Retina (tissue), 1 donor: Measurements from ENCODE around the gene CHST11.

Source experiments
- DNase-seq: peaks from one replicate; pipeline ENCODE4 v3.0.0-alpha.2; 2016

The CHST11 gene

DNA sequence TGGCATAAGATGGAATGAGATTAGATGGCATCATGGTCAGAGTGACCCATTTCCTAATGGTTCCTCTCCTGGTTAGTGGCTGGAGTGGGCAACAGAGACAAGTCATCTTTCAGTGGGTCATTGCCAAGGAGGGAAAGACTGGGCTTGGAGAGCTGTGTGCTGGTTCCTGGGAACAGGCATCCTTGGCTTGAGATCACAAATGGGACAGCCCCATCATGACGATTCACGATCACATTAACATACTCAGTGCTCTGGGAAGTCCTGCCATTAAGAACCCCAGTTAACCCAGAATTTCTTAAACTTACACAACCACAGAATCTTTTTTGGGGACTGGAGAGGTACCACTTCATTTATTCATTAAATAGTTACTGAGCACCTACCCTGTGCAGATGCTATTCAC is 27.3 kb downstream of the CHST11 start:
- no peak for DNase-seq

DNA sequence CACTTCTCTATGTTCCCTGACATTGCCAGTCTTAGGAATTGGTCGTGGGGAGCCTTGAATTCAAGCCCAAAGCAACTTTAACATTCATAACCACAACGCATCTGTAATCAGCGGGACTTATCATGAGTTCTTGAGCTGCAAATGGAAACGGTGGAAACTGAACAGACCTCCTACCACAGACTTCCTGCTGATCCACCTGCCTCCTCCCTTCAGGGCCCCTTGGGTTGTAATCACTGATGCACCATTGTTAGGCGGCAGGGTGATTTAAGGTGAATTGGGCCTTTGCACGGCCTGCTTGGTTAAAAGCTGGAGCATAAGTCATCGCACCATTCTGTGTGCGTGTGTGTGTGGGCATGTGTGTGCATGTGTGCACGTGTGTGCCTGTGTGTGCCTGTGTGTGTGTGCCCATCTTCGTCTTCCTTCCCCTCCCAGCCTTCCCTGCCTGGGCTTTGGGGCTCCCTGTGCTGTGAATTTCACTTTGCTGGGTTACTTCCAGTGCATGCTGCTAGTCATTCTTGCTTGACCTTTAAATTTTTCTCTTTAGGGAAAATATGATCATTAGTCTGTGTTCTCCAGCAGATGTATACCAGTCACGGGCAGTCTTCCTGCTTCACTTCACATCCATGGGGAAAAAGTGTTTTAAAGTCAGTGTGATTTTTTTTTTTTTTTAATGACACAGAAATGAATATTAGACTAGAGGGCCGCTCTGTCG is 29.1 kb downstream of the CHST11 start:
- no peak for DNase-seq

DNA sequence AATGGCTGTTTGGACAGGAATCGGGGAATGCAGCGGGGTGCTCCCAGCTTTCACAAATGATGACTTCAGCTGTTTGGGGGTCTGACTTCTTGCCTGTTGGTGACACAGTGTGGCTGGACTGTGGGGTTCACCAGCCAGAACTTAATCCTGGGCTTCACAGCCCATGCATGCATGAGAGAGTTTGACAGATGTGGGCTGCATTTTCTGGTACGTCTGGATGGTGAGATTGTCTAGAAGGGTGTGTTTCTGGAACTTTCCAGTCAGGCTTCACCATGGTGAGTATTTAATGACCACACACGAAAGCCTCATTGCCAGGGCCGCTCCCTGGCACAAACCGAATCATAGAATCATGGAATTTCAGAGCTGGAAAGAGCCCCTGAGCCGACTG is 29.6 kb downstream of the CHST11 start:
- DNase-seq = no peak

DNA sequence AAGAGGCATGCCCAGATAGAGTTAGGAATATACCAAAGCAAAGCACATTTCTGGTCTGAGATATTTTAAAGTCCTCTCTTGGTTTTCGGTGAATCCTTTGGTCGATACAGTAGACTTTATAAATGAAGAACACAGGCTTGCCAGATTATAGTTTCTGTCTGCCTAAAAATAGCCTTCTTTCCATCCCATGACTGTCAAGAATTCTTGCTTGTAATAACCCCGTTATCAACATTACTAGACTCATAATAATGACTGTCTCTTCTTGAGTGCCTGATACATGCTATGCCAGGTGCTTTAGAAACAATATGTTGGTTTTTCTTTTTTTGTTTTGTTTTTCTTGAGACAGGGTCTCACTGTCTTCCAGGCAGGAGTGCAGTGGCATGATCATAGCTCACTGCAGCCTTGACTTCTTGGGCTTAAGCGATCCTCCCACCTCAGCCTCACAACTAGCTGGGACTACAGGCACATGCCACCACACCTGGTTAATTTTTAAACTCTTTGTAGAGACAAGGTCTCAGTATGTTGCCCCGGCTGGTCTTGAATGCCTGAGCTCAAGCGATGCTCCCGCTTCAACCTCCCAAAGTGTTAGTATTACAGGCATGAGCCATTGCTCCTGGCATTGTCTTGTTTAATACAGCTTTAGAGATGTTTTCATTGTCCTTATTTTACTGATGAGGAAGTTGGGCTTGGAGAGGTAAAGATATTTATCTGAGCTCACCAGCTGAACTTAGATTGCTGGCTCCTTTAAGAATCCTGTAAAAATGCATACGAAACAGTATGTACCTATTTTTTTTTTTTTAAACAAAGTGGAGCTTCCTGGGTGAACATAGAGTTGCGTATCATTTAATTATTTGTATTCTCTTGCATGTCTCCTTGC is 30.4 kb downstream of the CHST11 start:
- no peak for DNase-seq

DNA sequence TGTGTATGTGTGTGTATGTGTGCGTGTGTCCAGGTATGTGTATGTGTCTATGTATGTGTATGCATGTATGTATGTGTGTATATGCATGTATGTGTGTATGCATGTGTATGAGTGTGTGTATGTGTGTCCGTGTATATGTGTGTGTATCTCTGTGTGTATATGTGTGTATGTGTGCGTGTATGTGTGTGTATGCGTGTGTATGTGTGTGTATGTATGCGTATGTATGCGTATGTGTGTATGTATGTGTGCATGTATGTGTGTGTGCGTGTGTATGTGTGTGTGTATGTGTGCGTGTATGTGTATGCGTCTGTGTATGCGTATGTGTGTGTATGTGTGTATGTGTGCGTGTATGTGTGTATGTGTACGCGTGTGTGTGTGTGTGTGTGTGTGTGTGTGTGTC is 31.6 kb downstream of the CHST11 start:
- no peak for DNase-seq

DNA sequence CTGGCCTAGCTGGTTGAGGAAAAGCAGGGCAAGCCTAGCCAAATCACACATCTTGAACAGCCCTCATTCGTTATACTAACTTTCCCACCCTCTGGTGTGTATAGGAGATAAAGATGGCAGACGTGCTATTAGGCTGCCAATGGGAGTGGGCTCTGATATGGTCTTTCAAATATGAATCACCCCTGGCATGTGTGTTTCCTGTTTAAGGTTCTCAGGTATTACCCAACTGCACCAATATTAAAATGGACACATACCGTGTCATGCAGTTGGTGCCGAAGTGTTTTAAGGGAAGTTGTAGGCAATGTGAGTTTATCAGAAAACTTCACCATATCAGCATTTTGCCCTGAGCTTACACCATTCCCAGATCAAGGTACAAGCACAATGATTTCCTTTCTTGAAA is 33.4 kb downstream of the CHST11 start:
- DNase-seq = no peak

DNA sequence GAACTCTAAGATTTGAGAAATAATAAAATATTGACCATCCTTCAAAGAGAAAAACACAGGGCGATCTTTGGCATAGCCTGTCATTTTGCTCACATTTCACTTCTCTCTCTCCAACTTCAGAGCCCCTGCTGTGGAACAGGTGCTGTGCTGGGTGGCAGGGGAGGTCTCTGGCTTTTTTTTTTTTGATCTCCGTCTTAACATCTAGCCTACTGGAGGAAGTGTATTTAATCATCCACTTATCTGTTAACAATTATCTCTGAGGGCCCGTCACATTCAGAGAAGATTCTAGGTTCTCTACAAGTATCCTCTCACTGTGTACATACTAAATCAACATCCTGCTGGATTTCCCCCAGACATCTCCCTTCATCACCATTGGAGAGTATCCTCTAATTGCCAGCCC is 34.1 kb downstream of the CHST11 start:
- no peak for DNase-seq

DNA sequence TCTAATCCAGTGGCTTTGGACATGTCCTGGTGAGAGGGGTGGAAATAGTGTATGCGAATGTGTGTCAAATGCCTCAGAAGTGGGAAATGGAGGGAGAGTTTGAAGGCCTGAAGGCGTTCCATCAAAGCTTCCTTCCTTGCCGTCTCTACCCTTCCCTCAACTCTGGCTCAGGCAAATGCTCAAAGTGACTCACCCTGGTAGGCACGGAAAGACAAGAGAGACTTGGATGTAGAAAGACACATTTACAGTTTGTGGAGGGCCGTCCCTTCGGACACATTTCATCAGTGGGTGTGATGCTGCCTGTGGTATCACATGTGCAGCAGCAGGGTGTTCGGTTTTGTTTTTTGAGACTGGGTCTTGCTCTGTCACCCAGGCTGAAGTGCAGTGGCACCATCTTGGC is 36.7 kb downstream of the CHST11 start:
- DNase-seq = no peak

DNA sequence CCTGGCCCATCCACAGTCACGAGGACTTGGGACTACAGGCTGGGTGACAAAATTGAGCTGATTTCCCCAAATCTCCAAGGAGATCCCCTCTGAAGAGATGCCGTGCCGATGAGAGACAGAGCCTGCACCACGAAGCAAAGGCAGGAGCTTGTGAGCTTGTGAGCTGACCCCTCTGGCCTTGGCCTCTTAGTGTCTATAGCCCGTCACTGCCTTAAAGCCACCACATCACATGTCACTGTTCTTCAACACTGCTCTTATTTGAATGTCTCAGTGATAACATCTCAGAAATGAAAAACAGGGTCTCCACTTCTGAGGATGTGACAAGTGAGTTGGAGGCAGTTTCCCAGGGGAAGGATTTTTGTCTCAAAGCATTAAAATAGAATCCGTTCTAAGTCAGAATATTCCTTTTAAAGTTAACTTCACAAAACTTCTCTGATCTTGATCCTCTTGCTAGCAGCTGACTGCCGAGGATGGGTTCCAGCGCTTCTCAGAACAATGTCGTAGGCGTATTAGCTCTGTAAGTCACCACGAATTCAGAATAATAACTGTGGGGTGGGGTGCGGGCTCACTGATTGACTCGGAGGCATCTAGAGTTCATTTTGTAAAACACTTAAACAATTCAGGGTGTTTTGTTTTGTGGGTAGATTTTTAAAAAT is 37.5 kb downstream of the CHST11 start:
- no peak for DNase-seq

DNA sequence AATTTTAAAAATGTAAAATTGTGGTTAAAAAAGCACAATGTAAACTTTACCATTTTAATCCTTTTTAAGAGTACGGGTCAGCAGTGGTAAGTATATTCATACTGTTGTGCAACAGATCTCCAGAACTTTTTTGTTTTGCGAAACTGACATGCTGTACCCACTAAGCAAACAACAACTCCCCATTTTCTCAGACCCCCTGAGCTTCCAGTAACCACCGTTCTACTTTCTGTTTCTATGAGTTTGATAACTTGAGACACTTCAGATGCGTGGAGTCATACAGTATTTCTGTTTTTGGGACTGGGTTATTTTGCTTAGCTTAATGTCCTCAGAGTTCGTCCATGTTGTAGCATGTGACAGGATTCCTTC is 38.0 kb downstream of the CHST11 start:
- DNase-seq = no peak

DNA sequence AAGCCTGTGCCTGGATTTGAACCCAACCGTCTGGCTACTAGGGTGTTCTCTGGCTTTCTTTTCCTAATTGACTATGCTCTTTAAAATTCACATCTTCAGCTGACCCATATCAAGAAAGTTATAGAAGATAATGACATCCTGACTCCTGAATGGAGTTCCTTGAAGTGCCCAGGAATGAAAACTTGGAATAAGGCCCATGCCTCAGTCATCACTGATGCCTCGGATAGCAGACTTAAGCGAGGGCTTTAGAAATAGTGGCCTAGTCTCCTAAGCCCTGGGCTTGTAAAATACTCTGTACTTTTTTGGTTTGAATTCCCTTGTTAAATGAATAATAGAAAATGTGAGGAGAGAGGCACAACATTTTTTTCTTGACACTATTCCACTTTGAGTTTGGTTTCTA is 39.0 kb downstream of the CHST11 start:
- no peak for DNase-seq

DNA sequence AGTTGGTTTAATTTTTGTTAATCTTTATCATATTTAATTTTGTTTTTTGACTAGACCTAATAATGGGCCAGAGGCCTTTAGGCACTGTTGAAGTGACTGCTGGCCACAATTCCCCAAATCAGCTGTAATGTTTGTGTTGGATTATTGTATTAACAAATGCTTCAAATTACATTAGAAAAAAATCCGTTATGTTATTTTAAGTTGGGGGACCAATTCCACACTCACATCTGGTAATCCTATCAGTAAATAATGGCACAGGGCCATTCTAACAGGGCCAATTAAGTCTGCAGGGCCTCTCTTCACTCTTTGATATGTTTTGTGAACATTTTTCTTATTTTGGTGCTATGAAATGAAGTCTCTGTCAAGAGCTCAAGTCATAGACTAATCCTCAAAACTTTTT is 39.6 kb downstream of the CHST11 start:
- no peak for DNase-seq

DNA sequence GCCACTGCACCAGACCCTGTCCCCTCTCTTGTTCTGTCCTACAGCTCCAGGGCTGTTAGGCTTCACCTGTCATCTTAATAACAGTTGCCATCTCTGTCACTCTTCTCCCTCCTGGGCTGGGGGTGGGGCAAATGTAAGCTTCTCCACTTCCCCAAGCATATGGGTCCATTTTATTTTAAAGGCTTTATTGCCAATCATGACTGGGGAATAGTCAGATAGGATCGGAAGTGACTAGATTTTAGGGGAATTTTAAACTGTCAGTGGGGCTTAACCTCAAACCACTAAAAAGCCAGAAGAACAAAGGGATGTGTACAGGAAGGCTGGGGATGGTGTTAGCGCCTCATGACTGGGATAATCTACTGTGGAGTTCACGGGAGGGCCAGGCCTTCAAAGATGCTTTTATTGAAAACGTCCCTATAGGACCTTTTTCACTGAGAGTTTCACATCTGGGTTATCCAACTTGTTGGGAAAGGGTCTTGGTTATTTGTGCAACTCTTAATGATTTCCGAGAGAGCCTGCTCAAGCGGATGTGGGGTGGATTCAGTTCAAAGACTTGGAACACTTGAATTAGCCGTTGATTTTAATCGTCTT is 41.6 kb downstream of the CHST11 start:
- DNase-seq = peak; percentile 32

DNA sequence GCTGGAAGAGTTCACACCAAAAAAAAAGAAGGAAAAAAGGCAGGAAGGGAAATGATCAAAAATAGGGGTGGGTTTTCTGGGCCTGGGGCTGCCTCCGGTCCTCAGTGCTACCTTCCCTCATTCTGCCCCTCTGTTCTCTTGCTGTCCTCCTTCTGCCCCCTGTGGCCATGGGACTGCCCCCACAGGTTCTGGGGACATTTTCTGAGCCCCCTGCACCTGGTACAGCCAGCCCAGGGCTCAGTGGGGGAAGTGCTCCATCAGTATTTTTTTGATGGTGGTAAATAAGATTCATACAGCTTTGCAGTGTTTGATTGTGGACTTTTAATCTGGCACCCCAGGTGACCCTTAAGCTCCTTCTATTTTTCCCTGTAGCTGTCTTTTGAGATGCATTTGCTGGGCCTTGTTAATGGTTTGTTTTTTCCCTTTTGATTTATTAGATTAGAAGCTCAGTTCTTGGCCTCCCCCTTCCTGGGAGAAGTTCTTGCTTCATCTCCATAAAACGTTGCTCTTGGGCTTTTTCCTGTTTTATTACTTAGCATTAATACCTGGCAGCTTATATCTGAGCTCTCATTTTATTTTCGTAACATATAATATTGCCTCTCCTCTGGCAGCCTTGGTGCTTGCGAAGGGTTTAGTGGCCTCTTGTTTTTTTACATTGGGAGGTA is 43.1 kb downstream of the CHST11 start:
- no peak for DNase-seq

DNA sequence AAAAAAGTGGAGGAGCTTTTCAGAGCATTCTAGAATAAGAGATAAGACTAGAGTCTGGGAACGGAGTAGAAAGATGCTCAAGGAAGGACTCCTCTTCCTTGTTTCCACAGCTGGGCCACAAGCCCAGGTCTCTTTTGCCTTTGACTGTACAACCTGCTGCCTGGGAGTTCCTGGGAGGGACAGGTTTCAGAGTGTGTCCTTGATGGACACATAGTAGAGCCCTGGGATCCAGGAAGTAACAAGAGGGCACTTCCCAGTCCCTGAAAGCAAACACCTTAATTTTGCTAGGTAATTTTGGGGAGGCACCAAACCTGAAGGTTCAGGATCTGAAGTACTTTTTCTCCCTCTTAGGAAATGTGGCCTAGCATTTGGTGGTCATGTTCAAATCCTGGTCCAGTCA is 44.4 kb downstream of the CHST11 start:
- DNase-seq = no peak

DNA sequence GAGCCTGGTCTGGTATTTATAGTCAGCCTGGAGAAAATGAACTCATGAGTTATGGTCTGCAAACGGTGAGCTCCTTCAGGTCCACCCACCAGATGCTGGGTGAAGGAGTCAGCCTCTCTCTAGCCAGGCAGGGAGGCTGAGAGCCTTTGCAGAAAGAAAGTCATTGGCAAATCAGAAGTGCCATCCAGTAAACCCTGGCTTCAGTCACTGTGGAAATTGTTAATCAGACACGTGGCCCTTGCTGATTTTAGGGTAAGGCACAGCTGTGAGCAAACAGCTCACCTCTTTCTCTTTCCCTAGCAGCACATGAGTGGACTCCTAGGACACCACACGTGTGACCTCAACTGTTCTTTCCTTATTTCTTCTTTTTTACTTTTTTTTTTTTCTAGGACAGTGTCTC is 44.9 kb downstream of the CHST11 start:
- no peak for DNase-seq

DNA sequence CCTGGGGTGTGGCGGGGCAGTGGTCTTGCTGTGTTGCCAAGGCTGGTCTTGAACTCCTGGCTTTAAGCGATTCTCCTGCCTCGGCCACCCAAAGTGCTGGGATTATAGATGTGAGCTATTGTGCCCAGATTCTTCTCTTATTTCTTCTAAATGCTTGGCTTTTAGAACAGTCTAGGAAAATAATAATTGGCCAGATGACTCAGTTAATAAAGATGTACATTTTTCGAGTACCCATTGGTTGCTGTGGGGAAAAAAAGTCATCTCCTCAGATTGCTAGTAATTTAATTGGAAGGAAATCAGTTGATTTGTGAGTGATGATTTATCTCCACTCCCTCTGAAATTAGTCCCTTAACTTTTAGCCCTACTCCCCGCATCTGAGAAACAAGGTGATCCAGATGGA is 45.5 kb downstream of the CHST11 start:
- no peak for DNase-seq

DNA sequence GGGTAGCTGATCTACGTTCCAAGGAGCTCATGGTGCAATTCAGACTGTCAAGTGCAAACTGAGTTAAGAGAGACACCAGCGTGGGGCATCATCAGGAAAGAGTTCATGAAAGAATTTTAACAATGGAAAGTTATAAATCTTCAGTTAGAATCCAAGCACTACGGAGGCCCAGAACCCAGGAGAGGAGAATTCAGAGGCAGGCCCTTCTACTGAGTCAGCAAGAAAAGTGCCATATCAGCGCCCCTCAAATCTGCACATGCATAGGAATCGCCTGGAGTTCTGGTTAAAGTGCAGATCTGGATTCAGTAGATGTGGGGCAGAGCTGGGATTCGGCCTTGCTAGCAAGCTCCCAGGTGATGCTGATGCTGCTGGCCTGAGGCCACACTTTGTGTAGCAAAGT is 45.9 kb downstream of the CHST11 start:
- DNase-seq = no peak

DNA sequence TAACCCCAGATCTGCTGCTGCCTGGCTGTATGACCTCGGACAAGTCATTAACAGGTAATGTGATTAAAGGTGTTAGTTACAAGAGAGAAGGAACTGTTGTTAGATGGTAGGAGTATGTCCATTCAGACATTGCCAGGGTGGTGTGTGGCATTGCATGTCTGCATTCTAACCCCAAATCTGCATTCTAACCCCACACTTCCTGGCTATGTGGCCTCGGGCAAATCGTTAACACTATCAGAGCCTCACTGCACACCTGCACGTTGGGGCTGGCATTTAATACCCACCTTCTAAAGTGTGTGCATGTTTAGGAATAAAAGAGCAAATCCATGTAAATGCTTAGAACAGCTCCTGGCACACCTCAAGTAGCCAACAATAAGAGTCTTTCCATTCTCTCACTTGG is 46.4 kb downstream of the CHST11 start:
- no peak for DNase-seq

DNA sequence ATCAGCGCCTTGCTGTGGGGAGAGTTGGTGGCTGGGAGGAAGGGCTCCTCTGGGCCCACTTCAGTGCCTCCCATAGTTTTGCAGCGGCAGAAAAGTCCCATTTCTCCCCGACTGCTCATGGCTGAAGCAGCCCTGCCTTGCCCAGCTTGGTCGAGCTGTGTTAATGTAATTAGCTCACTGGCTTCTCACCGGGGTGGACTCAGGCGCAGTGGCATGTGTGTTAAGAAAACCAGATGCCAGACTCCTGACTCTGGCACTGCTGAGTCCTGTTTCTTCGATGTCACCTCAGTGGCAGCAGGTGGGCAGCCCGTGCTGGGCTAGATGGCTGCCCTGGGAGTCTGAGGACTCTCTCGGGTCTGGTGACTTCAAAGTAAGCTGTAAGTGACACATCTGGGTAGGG is 47.4 kb downstream of the CHST11 start:
- DNase-seq = no peak

DNA sequence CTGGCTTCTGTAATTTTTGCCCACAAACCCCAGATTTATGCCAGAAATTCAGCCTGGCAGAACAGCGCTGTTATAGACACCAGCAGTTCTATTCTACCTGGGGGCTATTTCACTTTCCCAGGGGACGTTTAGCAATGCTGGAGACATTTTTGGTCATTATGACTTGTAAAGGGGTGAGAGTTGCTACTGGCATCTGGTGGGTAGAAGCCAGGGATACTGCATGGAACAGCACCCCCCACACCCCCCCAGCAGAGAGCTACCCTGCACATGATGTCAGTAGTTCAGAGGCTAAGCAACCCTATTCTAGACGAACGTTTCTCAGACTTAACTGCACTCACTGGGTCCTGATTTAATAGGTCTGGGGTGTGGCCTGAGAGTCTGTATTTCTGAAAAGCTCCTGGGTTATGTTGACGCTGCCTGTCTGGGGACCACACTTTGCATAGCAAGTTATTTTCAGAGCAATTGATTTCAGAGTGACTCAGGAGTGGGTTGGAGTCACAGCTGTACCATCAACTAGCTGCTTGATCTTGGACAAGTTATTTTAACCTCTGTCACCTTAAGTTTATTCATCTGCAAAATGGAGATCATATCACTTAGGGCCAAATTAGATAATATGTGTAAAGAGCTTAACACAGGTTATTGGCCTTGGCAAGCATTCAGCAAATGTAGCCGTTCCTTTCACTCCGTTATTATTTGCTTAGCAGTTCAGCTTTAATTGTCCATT is 48.5 kb downstream of the CHST11 start:
- no peak for DNase-seq

DNA sequence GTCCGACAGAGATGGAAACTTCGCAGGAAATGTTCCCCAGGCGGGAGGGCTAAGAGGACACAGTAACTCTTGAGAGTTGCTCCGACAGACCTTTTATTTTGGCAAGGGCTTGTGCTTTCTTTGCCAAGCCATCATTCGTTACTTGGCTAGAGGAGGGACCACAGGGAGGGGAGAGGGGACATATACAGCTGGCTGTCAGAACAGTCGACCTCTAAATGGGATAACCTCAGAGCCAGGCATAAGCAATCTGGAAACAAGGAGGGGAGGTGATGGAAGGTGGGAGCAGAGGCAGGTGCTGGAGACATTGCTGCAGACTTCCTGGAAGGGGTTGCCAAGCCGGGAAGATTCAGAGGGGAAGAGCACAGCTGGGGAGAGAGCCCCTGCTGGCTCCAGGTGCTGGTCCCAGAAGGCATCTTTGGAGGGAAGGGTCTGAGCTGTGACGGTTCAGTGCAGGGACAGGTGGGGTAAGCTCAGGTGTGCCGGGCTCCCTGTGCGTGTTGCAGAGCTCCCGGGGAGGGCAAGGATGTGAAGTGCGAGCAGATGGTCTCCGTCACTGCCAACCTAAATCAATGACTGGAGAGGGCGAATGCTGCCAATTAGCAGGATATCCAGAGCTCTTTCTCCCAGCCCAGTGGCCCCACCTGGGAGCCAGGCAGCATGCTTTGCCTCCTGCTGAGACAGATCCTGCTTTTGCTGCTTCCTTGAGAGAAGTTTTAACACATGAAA is 50.1 kb downstream of the CHST11 start:
- no peak for DNase-seq
